Neural crest cell (in vitro differentiated cells): ENCODE measurements around the gene GPR135. TPM values are rescaled to one million over a fixed set of nuclear protein-coding genes. Genes with fewer than 3 reads are reported as not detected.

Source experiments
- DNase-seq: peaks from one replicate; pipeline ENCODE4 v3.0.0; 2021; ENCODE audit warnings: low read depth, mixed read lengths, low spot score
- H3K27ac Mint-ChIP-seq: one replicate; pipeline ENCODE4 v1.8.0; 2021; ENCODE audit warnings: mild to moderate bottlenecking, mixed read lengths; ENCODE audit not compliant: unreplicated experiment
- H3K27me3 Mint-ChIP-seq: 2 replicates; pipeline ENCODE4 v1.8.0; 2021; ENCODE audit warnings: low read depth, mild to moderate bottlenecking, mixed read lengths
- H3K36me3 Mint-ChIP-seq: 2 replicates; pipeline ENCODE4 v1.8.0; 2021; ENCODE audit warnings: low read depth, mild to moderate bottlenecking, mixed read lengths
- H3K4me1 Mint-ChIP-seq: 2 replicates; pipeline ENCODE4 v1.8.0; 2021; ENCODE audit warnings: mixed read lengths
- H3K4me3 Mint-ChIP-seq: one replicate; pipeline ENCODE4 v1.8.0; 2021; ENCODE audit warnings: mild to moderate bottlenecking, mixed read lengths
- H3K9me3 Mint-ChIP-seq: 2 replicates; pipeline ENCODE4 v1.8.0; 2021; ENCODE audit warnings: mixed read lengths
- CTCF ChIP-seq: fragments of 200-600 bp; sonication (generic); conservative IDR thresholded peaks from 2 replicates; pipeline ENCODE4 v1.5.0; 2021; ENCODE audit warnings: antibody characterized with exemption, mild to moderate bottlenecking
- total RNA-seq: library from RNA; stranded (reverse); gene quantifications from 2 replicates; pipeline ENCODE4 v1.2.1, GENCODE V29; 2021

Gene GPR135
- total RNA-seq, 1 donor from 2014 or later: 3.5 TPM

GRCh38 chr14:59428581-59429012, 36.6 kb downstream of the GPR135 start:
- Mint-ChIP-seq H3K36me3 (no peaks in the 10 kb centered on the region), H3K9me3 (no peaks in the 10 kb centered on the region), H3K27me3 (no peaks in the 10 kb centered on the region), H3K4me1 (peaks cover 4% of the 10 kb centered on the region), H3K4me3 (no peak overlapping the region), H3K27ac (no peak overlapping the region)
- no peak for DNase-seq
- no peak for TF ChIP-seq CTCF

- no peak for DNase-seq
- Mint-ChIP-seq H3K9me3 (no peaks in the 10 kb centered on the region), H3K4me3 (no peak overlapping the region), H3K27ac (no peak overlapping the region), H3K27me3 (no peaks in the 10 kb centered on the region), H3K36me3 (no peaks in the 10 kb centered on the region), H3K4me1 (peaks cover 4% of the 10 kb centered on the region)
- TF ChIP-seq CTCF: no peak
Observed at GRCh38 chr14:59427653-59428580, 37.3 kb downstream of the GPR135 start.

- DNase-seq: no peak
- no peak overlapping the region for H3K4me3 Mint-ChIP-seq
- TF ChIP-seq CTCF: peak; percentile 27
- no peaks in the 10 kb centered on the region for H3K36me3 Mint-ChIP-seq
- H3K4me1 Mint-ChIP-seq: peaks cover 4% of the 10 kb centered on the region
- H3K9me3 Mint-ChIP-seq: no peaks in the 10 kb centered on the region
- no peaks in the 10 kb centered on the region for H3K27me3 Mint-ChIP-seq
- no peak overlapping the region for H3K27ac Mint-ChIP-seq
Observed at GRCh38 chr14:59425322-59425935, 39.8 kb downstream of the GPR135 start.

GRCh38 chr14:59424341-59425071, 40.7 kb downstream of the GPR135 start:
- no peak overlapping the region for H3K4me3 Mint-ChIP-seq
- DNase-seq: no peak
- no peaks in the 10 kb centered on the region for H3K27me3 Mint-ChIP-seq
- H3K9me3 Mint-ChIP-seq: no peaks in the 10 kb centered on the region
- no peaks in the 10 kb centered on the region for H3K36me3 Mint-ChIP-seq
- peaks cover 4% of the 10 kb centered on the region for H3K4me1 Mint-ChIP-seq
- no peak for TF ChIP-seq CTCF
- H3K27ac Mint-ChIP-seq: peak overlapping the region; percentile 39

GRCh38 chr14:59422069-59422881, 42.9 kb downstream of the GPR135 start:
- no peak overlapping the region for H3K4me3 Mint-ChIP-seq
- no peaks in the 10 kb centered on the region for H3K36me3 Mint-ChIP-seq
- H3K4me1 Mint-ChIP-seq: peaks cover 4% of the 10 kb centered on the region

More at GRCh38 chr14:59422069-59422881, 42.9 kb downstream of the GPR135 start:
- no peaks in the 10 kb centered on the region for H3K27me3 Mint-ChIP-seq
- no peak for DNase-seq
- H3K9me3 Mint-ChIP-seq: no peaks in the 10 kb centered on the region
- TF ChIP-seq CTCF: no peak
- no peak overlapping the region for H3K27ac Mint-ChIP-seq
